H9 (cell line): ENCODE data around the gene SLC33A1. TPM values are rescaled to one million over a fixed set of nuclear protein-coding genes. Genes with fewer than 3 reads are reported as not detected.

Source experiments
- DNase-seq: peaks from one replicate; pipeline ENCODE4 v3.0.0-alpha.2; 2017
- H2AFZ ChIP-seq: one replicate; pipeline ENCODE4 v1.6.1; 2013; ENCODE audit warnings: mild to moderate bottlenecking, low read length, control low read depth, moderate library complexity
- H2AK5ac ChIP-seq: 2 replicates; pipeline ENCODE4 v1.6.1; 2013; ENCODE audit warnings: low read length, control low read depth, mixed read lengths; ENCODE audit not compliant: insufficient read length
- H2BK120ac ChIP-seq: one replicate; pipeline ENCODE4 v1.6.1; 2013; ENCODE audit warnings: low read depth, mild to moderate bottlenecking, low read length, control low read depth, inconsistent platforms; ENCODE audit not compliant: poor library complexity, severe bottlenecking
- H2BK12ac ChIP-seq: 2 replicates; pipeline ENCODE4 v1.6.1; 2013; ENCODE audit warnings: low read length, control low read depth, mixed read lengths, low read depth; ENCODE audit not compliant: insufficient read length
- H2BK15ac ChIP-seq: 2 replicates; pipeline ENCODE4 v1.6.1; 2013; ENCODE audit warnings: low read depth, low read length, control low read depth
- H2BK20ac ChIP-seq: one replicate; pipeline ENCODE4 v1.6.1; 2013; ENCODE audit warnings: low read depth, mild to moderate bottlenecking, low read length, control low read depth, inconsistent platforms; ENCODE audit not compliant: poor library complexity, severe bottlenecking
- H2BK5ac ChIP-seq: 2 replicates; pipeline ENCODE4 v1.6.1; 2013; ENCODE audit warnings: low read length, control low read depth, mixed read lengths; ENCODE audit not compliant: insufficient read length
- H3K14ac ChIP-seq: 2 replicates; pipeline ENCODE4 v1.6.1; 2013; ENCODE audit warnings: low read length, control low read depth; ENCODE audit not compliant: insufficient read depth
- H3K18ac ChIP-seq: 2 replicates; pipeline ENCODE4 v1.6.1; 2013; ENCODE audit warnings: low read depth, mild to moderate bottlenecking, mixed read lengths, low read length, control low read depth; ENCODE audit not compliant: insufficient read length
- H3K23ac ChIP-seq: 2 replicates; pipeline ENCODE4 v1.6.1; 2013; ENCODE audit warnings: low read length, control low read depth, mixed read lengths, low read depth; ENCODE audit not compliant: insufficient read length
- H3K23me2 ChIP-seq: 2 replicates; pipeline ENCODE4 v1.6.1; 2013; ENCODE audit warnings: low read depth, mild to moderate bottlenecking, mixed read lengths, low read length, control low read depth; ENCODE audit not compliant: insufficient read length, poor library complexity, severe bottlenecking
- H3K27ac ChIP-seq: 2 replicates; pipeline ENCODE4 v1.5.1; 2013; ENCODE audit warnings: low read length, control low read depth, mixed read lengths, low read depth; ENCODE audit not compliant: insufficient read length
- H3K27me3 ChIP-seq: 2 replicates; pipeline ENCODE4 v1.6.1; 2013; ENCODE audit warnings: low read length, control low read depth, inconsistent platforms; ENCODE audit not compliant: insufficient read depth
- H3K4ac ChIP-seq: 2 replicates; pipeline ENCODE4 v1.6.1; 2013; ENCODE audit warnings: low read depth, mild to moderate bottlenecking, control low read depth, inconsistent platforms, low read length, moderate library complexity
- H3K4me1 ChIP-seq: 2 replicates; pipeline ENCODE4 v1.6.1; 2013; ENCODE audit warnings: low read length, control low read depth, inconsistent platforms; ENCODE audit not compliant: insufficient read depth
- H3K4me2 ChIP-seq: 2 replicates; pipeline ENCODE4 v1.6.1; 2013; ENCODE audit warnings: low read length, control low read depth, mixed read lengths; ENCODE audit not compliant: insufficient read length, insufficient read depth
- H3K56ac ChIP-seq: 2 replicates; pipeline ENCODE4 v1.6.1; 2013; ENCODE audit warnings: low read depth, mild to moderate bottlenecking, mixed read lengths, low read length, control low read depth; ENCODE audit not compliant: insufficient read length
- H3K79me1 ChIP-seq: 2 replicates; pipeline ENCODE4 v1.6.1; 2013; ENCODE audit warnings: low read depth, mild to moderate bottlenecking, moderate library complexity, low read length, control low read depth, inconsistent platforms; ENCODE audit not compliant: insufficient read depth, poor library complexity, severe bottlenecking
- H3K79me2 ChIP-seq: 2 replicates; pipeline ENCODE4 v1.6.1; 2013; ENCODE audit warnings: low read length, control low read depth, inconsistent platforms; ENCODE audit not compliant: insufficient read depth
- H3K9ac ChIP-seq: 2 replicates; pipeline ENCODE4 v1.6.1; 2013; ENCODE audit warnings: low read length, control low read depth, mixed read lengths; ENCODE audit not compliant: insufficient read length; ENCODE audit errors: extremely low read depth
- H3K9me3 ChIP-seq: one replicate; pipeline ENCODE4 v1.6.1; 2013; ENCODE audit warnings: low read depth, low read length, inconsistent platforms; ENCODE audit not compliant: control insufficient read depth
- H3T11ph ChIP-seq: one replicate; pipeline ENCODE4 v1.6.1; 2013; ENCODE audit warnings: mild to moderate bottlenecking, low read length, control low read depth, inconsistent platforms
- H4K20me1 ChIP-seq: one replicate; pipeline ENCODE4 v1.6.1; 2013; ENCODE audit not compliant: control insufficient read depth, insufficient read length, insufficient read depth
- H4K5ac ChIP-seq: 2 replicates; pipeline ENCODE4 v1.6.1; 2013; ENCODE audit warnings: low read depth, mild to moderate bottlenecking, mixed read lengths, low read length, control low read depth; ENCODE audit not compliant: insufficient read length
- H4K8ac ChIP-seq: replicated peaks from 2 replicates; pipeline ENCODE4 v1.6.1; 2013; ENCODE audit warnings: low read length, control low read depth, mixed read lengths, low read depth; ENCODE audit not compliant: insufficient read length
- H4K91ac ChIP-seq: 2 replicates; pipeline ENCODE4 v1.6.1; 2013; ENCODE audit warnings: low read depth, mild to moderate bottlenecking, moderate library complexity, mixed read lengths, low read length, control low read depth; ENCODE audit not compliant: insufficient read length
- H3K27ac Mint-ChIP-seq, 3 experiments: 2 replicates in 2 of 3; 3 replicates in 1 of 3; pipeline ENCODE4 v1.8.0; 2020 to 2021; ENCODE audit warnings: mixed read lengths in 3 of 3, mild to moderate bottlenecking in 1 of 3, moderate library complexity in 1 of 3
- H3K27me3 Mint-ChIP-seq: 2 replicates; pipeline ENCODE4 v1.8.0; 2021; ENCODE audit warnings: low read depth, mild to moderate bottlenecking, moderate library complexity, mixed read lengths
- H3K36me3 Mint-ChIP-seq, 3 experiments: 2 replicates in 2 of 3; 3 replicates in 1 of 3; pipeline ENCODE4 v1.8.0; 2020 to 2021; ENCODE audit warnings: low read depth in 3 of 3, mixed read lengths in 3 of 3; ENCODE audit not compliant: insufficient read depth in 1 of 3
- H3K4me1 Mint-ChIP-seq, 2 experiments: 2 replicates each; pipeline ENCODE4 v1.8.0; 2020; ENCODE audit warnings: mixed read lengths in 2 of 2
- H3K4me3 Mint-ChIP-seq, 2 experiments: 2 replicates in 1 of 2; 3 replicates in 1 of 2; pipeline ENCODE4 v1.8.0; 2020 to 2021; ENCODE audit warnings: mild to moderate bottlenecking in 2 of 2, mixed read lengths in 2 of 2, moderate library complexity in 1 of 2
- H3K9me3 Mint-ChIP-seq, 2 experiments: 2 replicates in 1 of 2; 3 replicates in 1 of 2; pipeline ENCODE4 v1.8.0; 2020; ENCODE audit warnings: mild to moderate bottlenecking in 2 of 2, mixed read lengths in 2 of 2, moderate library complexity in 1 of 2
- CTCF ChIP-seq: fragments of 200-600 bp; sonication (generic); conservative IDR thresholded peaks from 3 replicates; pipeline ENCODE4 v1.8.0; 2021; ENCODE audit warnings: antibody characterized with exemption, mild to moderate bottlenecking
- whole genome bisulfite sequencing: extraction: QIAGEN DNeasy Blood & Tissue Kit; methylation state at CpG from one replicate; pipeline ENCODE4 v1.1.7; 2013; ENCODE audit warnings: missing lambda C conversion rate, low lambda C conversion rate, mixed read lengths; ENCODE audit not compliant: insufficient read length; ENCODE audit errors: extremely low coverage; 5-methylcytosine and 5-hydroxymethylcytosine counted together
- total RNA-seq: library from RNA; stranded (reverse); gene quantifications from 2 replicates; pipeline ENCODE4 v1.2.1, GENCODE V29; 2021

The SLC33A1 gene
- total RNA-seq, 1 experiment from 2014 or later: 15.0 TPM

GRCh38 chr3:155792532-155792931 lies 61.7 kb downstream of the SLC33A1 start:
- Histone ChIP-seq H3K4ac (no peak overlapping the region), H3K27ac (no peak overlapping the region), H2AFZ (no peak overlapping the region), H3K79me2 (no peaks in the 10 kb centered on the region), H4K20me1 (no peaks in the 10 kb centered on the region), H2BK120ac (no peak overlapping the region), H3K9ac (no peak overlapping the region), H3K79me1 (no peaks in the 10 kb centered on the region), H3K27me3 (no peaks in the 10 kb centered on the region), H4K91ac (no peak overlapping the region), H3K9me3 (no peaks in the 10 kb centered on the region), H3K14ac (no peak overlapping the region), H3K56ac (no peak overlapping the region), H3T11ph (no peak overlapping the region), H4K5ac (no peak overlapping the region), H3K23ac (no peak overlapping the region), H2BK12ac (no peak overlapping the region), H3K23me2 (no peaks in the 10 kb centered on the region), H2BK20ac (no peak overlapping the region), H4K8ac (no peak overlapping the region), H3K4me1 (peaks cover 6% of the 10 kb centered on the region; the same call in 1 of the 2 replicates), H3K4me2 (no peak overlapping the region), H2BK15ac (no peak overlapping the region), H2AK5ac (no peak overlapping the region), H2BK5ac (no peak overlapping the region), H3K18ac (no peak overlapping the region)
- Mint-ChIP-seq H3K4me3 (no peak overlapping the region), H3K36me3 (peaks cover 11 to 34% (median 13%) of the 10 kb centered on the region in 3 experiments; a peak in 6 of 7 replicates), H3K4me1 (peaks cover 12 to 15% of the 10 kb centered on the region in 2 experiments), H3K9me3 (0 out of 5 replicates have a peak, but pooled peaks cover 0 to 2% of the 10 kb centered on the region in 2 experiments), H3K27ac (peak overlapping the region in 1 of 3 experiments; percentile 5; a peak in 1 of 7 replicates), H3K27me3 (no peaks in the 10 kb centered on the region)
- WGBS: no CpG with 5 or more reads among the region's 1 CpG
- DNase-seq: no peak
- TF ChIP-seq CTCF: no peak
